Sigmoid colon (tissue), 7 donors: ENCODE measurements around the gene EFHC2. TPM values are rescaled to one million over a fixed set of nuclear protein-coding genes. Genes with fewer than 3 reads are reported as not detected.
"Not testable (repeated sequence)": the region's sequence is repeated elsewhere in the genome, so short reads cannot be mapped to it uniquely, and the experiment has no call there.

ENCODE experiments used
- DNase-seq: peaks from one replicate; pipeline ENCODE4 v3.0.0-alpha.2; 2019
- H3K27ac ChIP-seq, 4 donors: fragments of 200-600 bp; sonication (generic); one replicate each; pipeline ENCODE4 v1.5.1; 2016 to 2019; ENCODE audit warnings: mild to moderate bottlenecking in 1 of 4
- H3K27me3 ChIP-seq, 3 donors: fragments of 200-600 bp; sonication (generic); one replicate each; pipeline ENCODE4 v1.5.1; 2019; ENCODE audit warnings: mild to moderate bottlenecking in 1 of 3
- H3K36me3 ChIP-seq, 4 donors: fragments of 200-600 bp; sonication (generic); one replicate each; pipeline ENCODE4 v1.5.1; 2016 to 2019
- H3K4me1 ChIP-seq, 4 donors: fragments of 200-600 bp; sonication (generic); one replicate each; pipeline ENCODE4 v1.5.1; 2017 to 2019
- H3K4me3 ChIP-seq, 4 donors: fragments of 200-600 bp; sonication (generic); one replicate each; pipeline ENCODE4 v1.5.1; 2017 to 2019; ENCODE audit warnings: mild to moderate bottlenecking in 2 of 4, moderate library complexity in 1 of 4
- H3K9me3 ChIP-seq, 4 donors: fragments of 200-600 bp in 3 of 4; sonication (generic) in 3 of 4; one replicate each; pipeline versions ENCODE4 v1.5.1 to v1.6.1; 2013 to 2019
- EP300 ChIP-seq, 4 donors: sonication (generic); formaldehyde crosslinking; IDR thresholded peaks; one replicate each; pipeline ENCODE4 v1.6.1; 2017; ENCODE audit warnings: antibody characterized with exemption in 4 of 4
- POLR2A ChIP-seq, 2 donors: fragments of 450-650 bp; IDR thresholded peaks; one replicate each; pipeline ENCODE4 v1.6.1; 2016; ENCODE audit warnings: antibody characterized with exemption in 2 of 2, mild to moderate bottlenecking in 2 of 2, moderate library complexity in 2 of 2
- POLR2AphosphoS5 ChIP-seq, 4 donors: sonication (generic); formaldehyde crosslinking; IDR thresholded peaks; one replicate each; pipeline ENCODE4 v1.6.1; 2017; ENCODE audit warnings: antibody characterized with exemption in 4 of 4
- WGBS, 2 donors: extraction: QIAGEN DNeasy Blood & Tissue Kit; methylation state at CpG; one replicate each; pipeline ENCODE4 v1.1.7; 2013; 5-methylcytosine and 5-hydroxymethylcytosine counted together
- intact Hi-C: fragments of 100-400 bp; cut with DNase I; formaldehyde crosslinking; loops from one replicate; pipeline ENCODE4 v1.15.1; 2023
- polyA plus RNA-seq, 3 donors: library from polyadenylated mRNA; stranded (reverse); fragments of 200-250 nt; gene quantifications; one replicate each; pipeline ENCODE4 v1.2.3, GENCODE V29; 2013
- total RNA-seq, 4 donors: library from RNA; depleted of rRNA; stranded (reverse); fragments of >200 nt; gene quantifications; one replicate each; pipeline ENCODE4 v1.1.0, GENCODE V29; 2016
- TF ChIP-seq, protein P1 (sequence below), 4 experiments: fragments of 450-650 bp in 3 of 4; fragments of 200-600 bp in 1 of 4; IDR thresholded peaks; one replicate each; pipeline ENCODE4 v1.5.1; 2016 to 2019; ENCODE audit warnings: antibody characterized with exemption in 4 of 4, mild to moderate bottlenecking in 3 of 4, moderate library complexity in 2 of 4
- donor health status: healthy with polysubstance abuse.
- donor health status: Bipolar disorder and iron deficiency.
- donor health status: healthy.

Gene EFHC2
- total and polyA plus RNA-seq, 7 donors = 1.1 to 3.2 (median 2.6) TPM

DNA sequence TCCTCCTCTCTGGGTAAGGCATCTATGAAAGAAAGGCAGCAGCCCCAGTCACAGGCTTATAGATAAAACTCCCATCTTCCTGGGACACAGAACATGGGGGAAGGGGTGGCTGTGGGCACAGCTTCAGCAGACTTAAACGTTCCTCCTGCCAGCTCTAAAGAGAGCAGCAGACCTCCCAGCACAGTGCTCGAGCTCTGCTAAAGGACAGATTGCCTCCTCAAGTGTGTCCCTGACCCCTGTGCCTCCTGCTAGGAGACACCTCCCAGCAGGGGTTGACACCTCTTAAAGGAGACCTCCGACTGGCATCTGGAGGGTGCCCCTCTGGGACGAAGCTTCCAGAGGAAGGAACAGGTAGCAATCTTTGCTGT is 89.9 kb downstream of the EFHC2 start:
- intact Hi-C loops = no loop called here
- H3K27me3 ChIP-seq = no peaks in the 10 kb centered on the region
- TF ChIP-seq EP300 (IDR thresholded peaks at IDR 0.05) = no peak
- TF ChIP-seq, protein P1, sequence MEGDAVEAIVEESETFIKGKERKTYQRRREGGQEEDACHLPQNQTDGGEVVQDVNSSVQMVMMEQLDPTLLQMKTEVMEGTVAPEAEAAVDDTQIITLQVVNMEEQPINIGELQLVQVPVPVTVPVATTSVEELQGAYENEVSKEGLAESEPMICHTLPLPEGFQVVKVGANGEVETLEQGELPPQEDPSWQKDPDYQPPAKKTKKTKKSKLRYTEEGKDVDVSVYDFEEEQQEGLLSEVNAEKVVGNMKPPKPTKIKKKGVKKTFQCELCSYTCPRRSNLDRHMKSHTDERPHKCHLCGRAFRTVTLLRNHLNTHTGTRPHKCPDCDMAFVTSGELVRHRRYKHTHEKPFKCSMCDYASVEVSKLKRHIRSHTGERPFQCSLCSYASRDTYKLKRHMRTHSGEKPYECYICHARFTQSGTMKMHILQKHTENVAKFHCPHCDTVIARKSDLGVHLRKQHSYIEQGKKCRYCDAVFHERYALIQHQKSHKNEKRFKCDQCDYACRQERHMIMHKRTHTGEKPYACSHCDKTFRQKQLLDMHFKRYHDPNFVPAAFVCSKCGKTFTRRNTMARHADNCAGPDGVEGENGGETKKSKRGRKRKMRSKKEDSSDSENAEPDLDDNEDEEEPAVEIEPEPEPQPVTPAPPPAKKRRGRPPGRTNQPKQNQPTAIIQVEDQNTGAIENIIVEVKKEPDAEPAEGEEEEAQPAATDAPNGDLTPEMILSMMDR (IDR thresholded peaks at IDR 0.05) = no peak
- no peak for TF ChIP-seq POLR2AphosphoS5 (IDR thresholded peaks at IDR 0.05)
- TF ChIP-seq POLR2A (IDR thresholded peaks at IDR 0.05) = no peak
- H3K9me3 ChIP-seq = no peaks in the 10 kb centered on the region
- peak overlapping the region in 3 of 4 donors; percentile 12 to 25 (median 25) for H3K4me3 ChIP-seq
- peaks cover 0 to 4% (median 0%) of the 10 kb centered on the region in 4 donors for H3K4me1 ChIP-seq
- no peak for DNase-seq
- H3K36me3 ChIP-seq = no peaks in the 10 kb centered on the region
- H3K27ac ChIP-seq = peak overlapping the region in 1 of 4 donors; percentile 23
- WGBS, 2 donors = 39% methylated on average over 4 of the region's 4 CpGs

DNA sequence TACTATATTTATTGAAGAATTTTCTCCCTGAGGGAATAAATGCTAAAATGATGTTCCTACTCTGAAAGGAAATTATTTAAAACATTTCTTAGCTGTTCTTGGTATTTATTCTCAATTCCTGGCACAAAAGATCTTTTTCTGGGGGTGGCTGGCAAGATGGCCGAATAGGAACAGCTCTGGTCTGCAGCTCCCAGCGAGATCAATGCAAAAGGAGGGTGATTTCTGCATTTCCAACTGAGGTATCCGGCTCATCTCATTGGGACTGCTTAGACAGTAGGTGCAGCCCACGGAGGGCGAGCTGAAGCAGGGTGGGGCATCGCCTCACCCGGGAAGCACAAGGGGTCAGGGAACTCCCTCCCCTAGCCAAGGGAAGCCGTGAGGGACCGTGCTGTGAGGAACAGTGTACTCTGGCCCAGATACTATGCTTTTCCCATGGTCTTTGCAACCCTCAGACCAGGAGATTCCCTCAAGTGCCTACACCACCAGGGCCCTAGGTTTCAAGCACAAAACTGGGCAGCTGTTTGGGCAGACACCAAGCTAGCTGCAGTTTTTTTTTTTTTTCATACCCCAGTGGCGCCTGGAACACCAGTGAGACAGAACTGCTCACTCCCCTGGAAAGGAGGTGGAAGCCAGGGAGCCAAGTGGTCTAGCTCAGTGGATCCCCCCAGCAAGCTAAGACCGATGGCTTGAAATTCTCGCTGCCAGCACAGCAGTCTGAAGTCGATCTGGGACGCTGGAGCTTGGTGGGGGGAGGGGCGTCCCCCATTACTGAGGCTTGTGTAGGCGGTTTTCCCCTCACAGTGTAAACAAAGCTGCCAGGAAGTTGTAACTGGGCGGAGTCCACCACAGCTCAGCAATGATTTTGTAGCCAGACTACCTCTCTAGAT is 90.5 kb downstream of the EFHC2 start:
- H3K27ac ChIP-seq = peak overlapping the region in 1 of 4 donors; percentile 23
- H3K9me3 ChIP-seq, intact Hi-C loops, H3K4me1 ChIP-seq, H3K36me3 ChIP-seq, H3K27me3 ChIP-seq: not testable (repeated sequence)
- H3K4me3 ChIP-seq = peak overlapping the region in 3 of 4 donors; percentile 12 to 25 (median 25)
- DNase-seq = peak; percentile 66
- WGBS, 2 donors = 29 to 39% methylated on average over 17 of the region's 17 CpGs

DNA sequence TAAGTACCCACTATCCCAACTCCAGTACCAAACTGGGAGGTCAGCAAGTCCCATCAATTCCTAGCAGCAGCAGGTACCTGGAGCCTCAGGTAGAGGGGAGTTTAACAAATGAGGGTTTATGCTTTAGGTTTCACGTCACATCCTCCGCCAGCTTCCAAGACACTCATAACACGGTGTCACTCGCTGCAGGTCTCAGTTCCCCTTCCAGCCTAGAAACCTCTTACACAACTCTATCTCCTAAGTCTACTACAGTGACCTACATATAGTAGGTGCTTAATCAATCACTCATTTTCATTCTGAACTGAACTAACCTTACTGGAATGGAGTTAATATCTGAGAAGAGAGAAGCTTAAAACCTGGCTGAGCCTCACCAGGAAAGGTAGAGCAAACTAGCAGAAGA is 96.0 kb downstream of the EFHC2 start:
- TF ChIP-seq EP300 (IDR thresholded peaks at IDR 0.05) (no peak), POLR2AphosphoS5 (IDR thresholded peaks at IDR 0.05) (no peak), POLR2A (IDR thresholded peaks at IDR 0.05) (no peak)
- TF ChIP-seq, protein P1 (IDR thresholded peaks at IDR 0.05) = no peak
- H3K4me1 ChIP-seq = no peaks in the 10 kb centered on the region
- no peaks in the 10 kb centered on the region for H3K27me3 ChIP-seq
- WGBS, 2 donors = 84 to 100% methylated on average over 4 of the region's 4 CpGs
- H3K27ac ChIP-seq = no peak overlapping the region
- H3K9me3 ChIP-seq = no peaks in the 10 kb centered on the region
- no peak for DNase-seq
- H3K4me3 ChIP-seq = no peak overlapping the region
- H3K36me3 ChIP-seq = no peaks in the 10 kb centered on the region
- intact Hi-C loops = loop anchor here (10.0 kb wide), 1 partner anchor 413 kb away; no protein-coding TSS in a partner anchor

DNA sequence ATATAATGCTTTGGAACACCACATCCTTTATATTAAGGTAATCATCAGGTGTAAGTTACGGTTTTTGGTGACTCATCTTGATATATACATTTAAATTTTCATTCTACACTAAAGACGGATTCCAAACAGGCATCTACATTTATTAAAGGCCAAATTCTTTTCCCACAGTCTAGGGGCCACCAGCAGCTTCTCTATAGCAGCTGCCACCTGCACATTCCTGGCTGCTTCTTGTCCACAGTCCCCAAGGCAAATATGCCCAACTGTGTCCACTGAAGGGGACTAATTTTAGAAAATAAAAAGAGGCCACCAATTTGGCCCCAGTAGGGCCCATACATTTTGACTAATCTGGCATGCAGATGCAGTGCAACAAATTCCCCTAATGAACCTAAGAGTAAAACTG is 96.6 kb downstream of the EFHC2 start:
- no peak for TF ChIP-seq EP300 (IDR thresholded peaks at IDR 0.05)
- TF ChIP-seq POLR2A (IDR thresholded peaks at IDR 0.05) = no peak
- TF ChIP-seq, protein P1 (IDR thresholded peaks at IDR 0.05) = no peak
- Histone ChIP-seq H3K36me3 (no peaks in the 10 kb centered on the region), H3K27me3 (no peaks in the 10 kb centered on the region), H3K4me1 (no peaks in the 10 kb centered on the region), H3K4me3 (no peak overlapping the region), H3K9me3 (no peaks in the 10 kb centered on the region), H3K27ac (no peak overlapping the region)
- no peak for DNase-seq
- intact Hi-C loops = loop anchor here (10.0 kb wide), 1 partner anchor 412 kb away; no protein-coding TSS in a partner anchor
- WGBS, 2 donors = 85 to 93% methylated on average over 2 of the region's 2 CpGs

DNA sequence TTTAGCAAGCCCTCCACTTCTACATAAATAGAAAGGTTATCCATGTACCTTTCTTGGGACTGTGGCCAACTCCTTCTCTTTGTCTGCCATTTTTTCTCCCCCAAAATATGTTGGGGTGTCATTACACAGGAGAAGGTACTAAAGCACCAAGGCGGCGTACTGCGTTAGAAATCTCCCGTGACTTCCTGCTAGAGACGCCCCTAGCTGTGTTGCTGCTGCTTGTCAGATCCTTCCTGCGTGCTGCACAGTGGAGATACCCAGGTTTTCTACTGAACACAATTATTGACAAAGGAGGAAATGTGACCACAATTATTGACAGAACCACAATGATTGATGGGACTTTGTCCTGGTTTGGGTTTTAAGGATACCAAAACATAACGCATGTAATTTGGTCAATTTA is 97.7 kb downstream of the EFHC2 start:
- Histone ChIP-seq H3K4me3 (no peak overlapping the region), H3K9me3 (no peaks in the 10 kb centered on the region), H3K36me3 (no peaks in the 10 kb centered on the region), H3K4me1 (no peaks in the 10 kb centered on the region), H3K27me3 (no peaks in the 10 kb centered on the region), H3K27ac (no peak overlapping the region)
- intact Hi-C loops = loop anchor here (10.0 kb wide), 1 partner anchor 411 kb away; no protein-coding TSS in a partner anchor
- DNase-seq = no peak
- TF ChIP-seq EP300 (IDR thresholded peaks at IDR 0.05) (no peak), POLR2AphosphoS5 (IDR thresholded peaks at IDR 0.05) (no peak), POLR2A (IDR thresholded peaks at IDR 0.05) (no peak)
- TF ChIP-seq, protein P1 (IDR thresholded peaks at IDR 0.05) = no peak
- WGBS, 2 donors = 63 to 90% methylated on average over 7 of the region's 7 CpGs
